G401.6 (cell line): ENCODE results near the gene RAB43.

Experiments used
- FAIRE-seq: peaks from 2 replicates; lab custom pipeline; 2012; peaks lifted over from hg19 to GRCh38; lab: Jason Lieb, UNC

The RAB43 gene

GRCh38 chr3:129060276-129061022 lies 61.2 kb downstream of the RAB43 start, which contains the start of gene GP9:
Gene GP9 (plus strand): TSS chr3:129060779. CDS start chr3:129061740, 961 bp downstream.
- no peak for FAIRE-seq

- no peak for FAIRE-seq
Observed at GRCh38 chr3:129059311-129059958, 62.2 kb downstream of the RAB43 start.

GRCh38 chr3:129058441-129059200 lies 63.0 kb downstream of the RAB43 start:
- FAIRE-seq, result no peak

- FAIRE-seq, result no peak
Observed at GRCh38 chr3:129057249-129057648, 64.4 kb downstream of the RAB43 start.

- FAIRE-seq, result no peak
Observed at GRCh38 chr3:129056451-129057173, 65.0 kb downstream of the RAB43 start.

GRCh38 chr3:129054605-129055104 lies 66.9 kb downstream of the RAB43 start:
- FAIRE-seq, result no peak

GRCh38 chr3:129052675-129053074 lies 68.9 kb downstream of the RAB43 start:
- no peak for FAIRE-seq

- FAIRE-seq, result no peak
Observed at GRCh38 chr3:129051871-129052340, 69.7 kb downstream of the RAB43 start.

GRCh38 chr3:129050556-129051295 lies 70.9 kb downstream of the RAB43 start:
- no peak for FAIRE-seq

- no peak for FAIRE-seq
Observed at GRCh38 chr3:129047553-129047839, 74.1 kb downstream of the RAB43 start.

GRCh38 chr3:129046732-129047552 lies 74.7 kb downstream of the RAB43 start:
- FAIRE-seq, result no peak

GRCh38 chr3:129046037-129046731 lies 75.4 kb downstream of the RAB43 start:
- FAIRE-seq, result no peak

- FAIRE-seq, result no peak
Observed at GRCh38 chr3:129045675-129046036, 75.9 kb downstream of the RAB43 start.

GRCh38 chr3:129040579-129041300 lies 80.9 kb downstream of the RAB43 start:
- no peak for FAIRE-seq

- no peak for FAIRE-seq
Observed at GRCh38 chr3:129040039-129040336, 81.6 kb downstream of the RAB43 start.

- FAIRE-seq, result no peak
Observed at GRCh38 chr3:129039271-129040038, 82.1 kb downstream of the RAB43 start.

- no peak for FAIRE-seq
Observed at GRCh38 chr3:129038121-129038855, 83.3 kb downstream of the RAB43 start.
